HUES64 (cell line): ENCODE measurements around the gene PRKX.
A peak's percentile ranks its signal among the peaks of the same experiment; 100 is the strongest.

Experiments
- H3K27ac ChIP-seq: 2 replicates; pipeline ENCODE4 v1.7.0; 2013; ENCODE audit warnings: low read depth, low read length, inconsistent platforms
- H3K27me3 ChIP-seq: 2 replicates; pipeline ENCODE4 v1.6.1; 2013; ENCODE audit warnings: mild to moderate bottlenecking, low read length; ENCODE audit not compliant: insufficient read depth
- H3K36me3 ChIP-seq: 2 replicates; pipeline ENCODE4 v1.6.1; 2013; ENCODE audit warnings: mild to moderate bottlenecking, low read length; ENCODE audit not compliant: insufficient read depth
- H3K4me1 ChIP-seq: 2 replicates; pipeline ENCODE4 v1.6.1; 2013; ENCODE audit warnings: mild to moderate bottlenecking, low read length, moderate library complexity; ENCODE audit not compliant: insufficient read depth
- H3K4me3 ChIP-seq: 2 replicates; pipeline ENCODE4 v1.5.1; 2013; ENCODE audit warnings: mild to moderate bottlenecking, low read length, moderate library complexity
- H3K9ac ChIP-seq: 2 replicates; pipeline ENCODE4 v1.6.1; 2013; ENCODE audit warnings: mild to moderate bottlenecking, low read depth, low read length
- H3K9me3 ChIP-seq: 2 replicates; pipeline ENCODE4 v1.6.1; 2013; ENCODE audit warnings: low read depth, low read length; ENCODE audit not compliant: insufficient read depth
- WGBS: fragments of 150-250, 120-280 bp; methylation state at CpG from one replicate; pipeline ENCODE4 v1.1.7; 2013; ENCODE audit warnings: missing lambda C conversion rate; 5-methylcytosine and 5-hydroxymethylcytosine counted together

PRKX gene

GRCh38 chrX:3603026-3603661 is 110.3 kb downstream of the PRKX start:
- Histone ChIP-seq H3K4me1 (no peaks in the 10 kb centered on the region), H3K9me3 (no peaks in the 10 kb centered on the region), H3K36me3 (0 out of 2 replicates have a peak, but pooled peaks cover under 1% of the 10 kb centered on the region), H3K9ac (no peak overlapping the region), H3K4me3 (no peak overlapping the region), H3K27me3 (no peaks in the 10 kb centered on the region), H3K27ac (no peak overlapping the region)
- WGBS = 93% methylated on average over 9 of the region's 10 CpGs

GRCh38 chrX:3599802-3600430 is 113.5 kb downstream of the PRKX start:
- Histone ChIP-seq H3K4me3 (no peak overlapping the region), H3K36me3 (no peaks in the 10 kb centered on the region), H3K9me3 (no peaks in the 10 kb centered on the region), H3K4me1 (no peaks in the 10 kb centered on the region), H3K9ac (no peak overlapping the region), H3K27me3 (no peaks in the 10 kb centered on the region), H3K27ac (no peak overlapping the region)
- 92% methylated on average over 6 of the region's 7 CpGs for WGBS

- 95% methylated on average over 6 of the region's 6 CpGs for WGBS
- H3K9ac ChIP-seq = no peak overlapping the region
- H3K4me3 ChIP-seq = no peak overlapping the region
- no peaks in the 10 kb centered on the region for H3K36me3 ChIP-seq
- no peak overlapping the region for H3K27ac ChIP-seq
- no peaks in the 10 kb centered on the region for H3K9me3 ChIP-seq
- no peaks in the 10 kb centered on the region for H3K27me3 ChIP-seq
- H3K4me1 ChIP-seq = no peaks in the 10 kb centered on the region
Measured at GRCh38 chrX:3598709-3599108, 114.7 kb downstream of the PRKX start.

- no peaks in the 10 kb centered on the region for H3K36me3 ChIP-seq
- no peak overlapping the region for H3K9ac ChIP-seq
- WGBS = 94% methylated on average over 3 of the region's 3 CpGs
Measured at GRCh38 chrX:3598046-3598605, 115.3 kb downstream of the PRKX start.

GRCh38 chrX:3592184-3592583 is 121.3 kb downstream of the PRKX start:
- no peaks in the 10 kb centered on the region for H3K27me3 ChIP-seq
- H3K4me1 ChIP-seq = no peaks in the 10 kb centered on the region
- H3K4me3 ChIP-seq = peak overlapping the region; percentile 36; the same call in 1 of the 2 replicates
- H3K36me3 ChIP-seq = no peaks in the 10 kb centered on the region
- H3K9me3 ChIP-seq = no peaks in the 10 kb centered on the region
- WGBS = 2% methylated on average over 12 of the region's 12 CpGs
- H3K27ac ChIP-seq = peak overlapping the region; percentile 71; the same call in 1 of the 2 replicates
- H3K9ac ChIP-seq = peak overlapping the region; percentile 31; the same call in 1 of the 2 replicates

More at GRCh38 chrX:3598046-3598605, 115.3 kb downstream of the PRKX start:
- Histone ChIP-seq H3K4me3 (no peak overlapping the region), H3K27me3 (no peaks in the 10 kb centered on the region), H3K4me1 (no peaks in the 10 kb centered on the region), H3K9me3 (no peaks in the 10 kb centered on the region), H3K27ac (no peak overlapping the region)

- Histone ChIP-seq H3K27me3 (no peaks in the 10 kb centered on the region), H3K4me1 (no peaks in the 10 kb centered on the region), H3K4me3 (no peak overlapping the region), H3K9ac (no peak overlapping the region), H3K27ac (no peak overlapping the region), H3K9me3 (no peaks in the 10 kb centered on the region), H3K36me3 (no peaks in the 10 kb centered on the region)
- 87% methylated on average over 7 of the region's 8 CpGs for WGBS
Measured at GRCh38 chrX:3589474-3589873, 124.0 kb downstream of the PRKX start.

- Histone ChIP-seq H3K27ac (no peak overlapping the region), H3K9me3 (no peaks in the 10 kb centered on the region), H3K9ac (no peak overlapping the region), H3K4me1 (no peaks in the 10 kb centered on the region), H3K36me3 (no peaks in the 10 kb centered on the region), H3K27me3 (no peaks in the 10 kb centered on the region), H3K4me3 (no peak overlapping the region)
- WGBS = 87% methylated on average over 3 of the region's 3 CpGs
Measured at GRCh38 chrX:3585719-3586118, 127.7 kb downstream of the PRKX start.

GRCh38 chrX:3584415-3584996 is 128.9 kb downstream of the PRKX start:
- H3K36me3 ChIP-seq = no peaks in the 10 kb centered on the region
- WGBS = 84% methylated on average over 9 of the region's 10 CpGs

GRCh38 chrX:3582451-3582850 is 131.0 kb downstream of the PRKX start:
- Histone ChIP-seq H3K27me3 (no peaks in the 10 kb centered on the region), H3K36me3 (no peaks in the 10 kb centered on the region), H3K9ac (no peak overlapping the region), H3K27ac (no peak overlapping the region), H3K9me3 (no peaks in the 10 kb centered on the region), H3K4me3 (no peak overlapping the region), H3K4me1 (no peaks in the 10 kb centered on the region)

More at GRCh38 chrX:3584415-3584996, 128.9 kb downstream of the PRKX start:
- Histone ChIP-seq H3K9ac (no peak overlapping the region), H3K4me1 (no peaks in the 10 kb centered on the region), H3K9me3 (no peaks in the 10 kb centered on the region), H3K27me3 (no peaks in the 10 kb centered on the region), H3K4me3 (no peak overlapping the region), H3K27ac (no peak overlapping the region)

GRCh38 chrX:3581609-3582108 is 131.8 kb downstream of the PRKX start:
- H3K27ac ChIP-seq = no peak overlapping the region
- no peaks in the 10 kb centered on the region for H3K9me3 ChIP-seq
- H3K9ac ChIP-seq = no peak overlapping the region
- no peaks in the 10 kb centered on the region for H3K27me3 ChIP-seq
- no peaks in the 10 kb centered on the region for H3K36me3 ChIP-seq
- H3K4me3 ChIP-seq = no peak overlapping the region
- WGBS = 95% methylated on average over 2 of the region's 2 CpGs
- no peaks in the 10 kb centered on the region for H3K4me1 ChIP-seq

- Histone ChIP-seq H3K9ac (no peak overlapping the region), H3K4me1 (no peaks in the 10 kb centered on the region), H3K36me3 (no peaks in the 10 kb centered on the region), H3K27me3 (no peaks in the 10 kb centered on the region), H3K27ac (no peak overlapping the region), H3K4me3 (no peak overlapping the region), H3K9me3 (no peaks in the 10 kb centered on the region)
- WGBS = no CpG with 5 or more reads among the region's 1 CpG
Measured at GRCh38 chrX:3577551-3577950, 135.9 kb downstream of the PRKX start.
